ENCODE measurements around the gene KIAA0586.

KIAA0586 gene

GRCh38 chr14:58598028-58598803, 170.7 kb downstream of the KIAA0586 start:
- no peak for DNase-seq (ENCODE audit: low read depth, low spot score)

GRCh38 chr14:58598804-58599525, 171.4 kb downstream of the KIAA0586 start:
- DNase-seq (ENCODE audit: low read depth, low spot score), result no peak

GRCh38 chr14:58599707-58600106, 172.2 kb downstream of the KIAA0586 start:
- no peak for DNase-seq (ENCODE audit: low read depth, low spot score)

All from brain pericyte (primary cell).